GM18861 (cell line): ENCODE data around the gene SEPTIN7.
A peak's percentile ranks its signal among the peaks of the same experiment; 100 is the strongest.

ENCODE experiments used
- ATAC-seq: cut with Tn5 transposase; IDR thresholded peaks from one replicate; pipeline ENCODE4 v1.9.1; 2021; ENCODE audit not compliant: unreplicated experiment

SEPTIN7 gene

DNA sequence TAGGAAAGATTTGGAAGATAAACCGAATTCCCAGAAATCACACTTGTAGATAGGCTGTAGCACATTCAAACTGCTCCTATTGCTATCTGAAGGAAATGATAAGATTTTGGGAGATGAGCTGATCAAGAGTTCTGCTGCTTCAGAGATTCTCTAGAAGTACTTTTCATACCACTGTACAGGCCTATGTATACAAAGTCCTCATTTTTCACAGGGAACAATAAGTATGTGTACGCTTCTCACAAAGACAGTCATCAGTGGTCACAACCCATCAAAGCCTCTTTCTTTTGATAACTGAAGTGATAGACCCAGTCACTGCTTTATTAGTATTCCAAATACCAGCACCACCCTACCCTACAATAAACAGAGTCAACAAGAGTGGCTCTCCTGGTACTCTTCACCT lies 15.6 kb upstream of the SEPTIN7 start:
- ATAC-seq, result no peak

DNA sequence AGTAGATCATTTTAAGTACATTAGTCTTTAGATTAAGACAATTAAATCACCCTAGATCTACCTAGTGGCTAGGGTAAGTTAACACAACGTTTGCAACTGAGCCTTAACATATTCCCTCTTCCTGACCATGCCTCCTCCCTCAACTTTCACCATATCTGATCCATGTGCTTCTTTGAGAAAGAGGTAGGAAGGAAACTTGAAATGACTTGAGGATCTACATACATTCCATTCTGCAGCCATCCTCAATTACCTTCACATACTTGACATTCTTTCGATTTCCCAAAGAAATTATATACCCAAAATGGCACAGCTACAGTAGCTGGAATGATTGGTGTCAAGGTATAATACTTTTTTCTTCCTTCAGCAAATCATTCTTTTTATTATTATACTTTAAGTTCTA lies 12.9 kb upstream of the SEPTIN7 start:
- ATAC-seq, result no peak

DNA sequence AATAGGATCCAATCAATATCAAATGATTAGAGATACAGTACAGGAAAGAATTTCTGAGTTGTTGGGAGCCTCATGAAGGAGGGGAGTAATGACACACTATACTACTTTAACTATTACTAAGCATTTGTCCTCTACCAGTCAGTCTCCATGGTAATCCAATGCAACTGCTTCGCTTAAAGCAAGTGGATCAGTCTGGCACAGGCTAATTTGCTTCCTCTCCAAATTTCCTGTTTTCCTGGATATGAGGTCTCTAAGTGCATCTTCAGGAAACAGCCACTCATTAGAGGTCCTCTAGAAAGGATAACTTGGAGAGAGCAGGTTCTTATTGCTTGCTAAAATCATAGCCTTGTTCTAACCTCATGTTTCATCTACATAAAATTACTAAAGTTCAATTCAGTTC lies 8.4 kb upstream of the SEPTIN7 start:
- ATAC-seq, result no peak

DNA sequence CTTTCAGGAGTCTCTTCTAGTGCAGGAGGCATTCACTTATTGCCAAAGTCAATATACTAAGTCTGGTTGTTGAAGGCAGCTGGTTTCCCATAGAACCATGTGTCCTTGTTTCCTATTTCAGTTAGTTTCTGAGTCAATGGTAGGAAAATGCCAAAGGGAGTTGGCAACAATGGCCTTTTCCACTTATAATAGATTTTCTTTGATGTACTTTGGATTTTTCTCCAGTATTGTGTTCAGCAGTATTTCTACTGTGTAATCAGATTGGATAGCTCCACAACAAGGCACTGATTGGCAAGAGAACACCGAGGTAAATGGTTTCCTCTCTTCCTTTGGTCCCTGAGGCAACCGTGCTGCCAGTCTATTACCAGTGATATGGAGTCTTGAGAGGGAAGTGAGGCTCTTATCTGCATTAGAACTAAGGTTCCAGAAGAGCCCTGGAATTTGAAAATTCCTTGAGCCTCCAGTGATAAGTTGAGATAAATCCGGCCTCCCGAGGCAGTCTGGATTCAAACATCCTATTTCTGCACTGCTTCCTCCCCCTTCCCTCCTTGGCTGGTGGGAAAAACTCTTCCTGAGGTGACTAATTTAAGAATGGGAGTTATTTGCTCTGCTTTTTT lies 7.9 kb upstream of the SEPTIN7 start:
- no peak for ATAC-seq

DNA sequence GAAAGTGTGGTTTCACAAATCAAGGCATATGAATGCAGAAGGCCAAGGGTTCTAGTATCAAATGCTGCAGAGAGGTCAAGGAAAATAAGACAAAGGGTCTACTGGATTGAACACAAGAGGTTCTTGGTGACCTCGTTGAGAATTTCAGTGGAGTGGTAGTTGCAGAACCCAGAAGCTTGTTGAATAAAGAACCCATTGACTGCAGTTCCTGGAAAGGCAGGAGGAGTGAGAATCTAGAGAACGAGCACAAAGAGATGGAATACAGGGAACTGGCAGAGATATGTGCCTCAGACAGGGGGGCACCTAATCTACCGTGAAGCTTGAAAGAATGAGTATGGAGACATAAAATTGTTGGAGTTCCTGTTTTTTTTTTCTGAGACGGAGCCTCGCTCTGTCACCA lies 3.5 kb upstream of the SEPTIN7 start:
- ATAC-seq, result no peak

DNA sequence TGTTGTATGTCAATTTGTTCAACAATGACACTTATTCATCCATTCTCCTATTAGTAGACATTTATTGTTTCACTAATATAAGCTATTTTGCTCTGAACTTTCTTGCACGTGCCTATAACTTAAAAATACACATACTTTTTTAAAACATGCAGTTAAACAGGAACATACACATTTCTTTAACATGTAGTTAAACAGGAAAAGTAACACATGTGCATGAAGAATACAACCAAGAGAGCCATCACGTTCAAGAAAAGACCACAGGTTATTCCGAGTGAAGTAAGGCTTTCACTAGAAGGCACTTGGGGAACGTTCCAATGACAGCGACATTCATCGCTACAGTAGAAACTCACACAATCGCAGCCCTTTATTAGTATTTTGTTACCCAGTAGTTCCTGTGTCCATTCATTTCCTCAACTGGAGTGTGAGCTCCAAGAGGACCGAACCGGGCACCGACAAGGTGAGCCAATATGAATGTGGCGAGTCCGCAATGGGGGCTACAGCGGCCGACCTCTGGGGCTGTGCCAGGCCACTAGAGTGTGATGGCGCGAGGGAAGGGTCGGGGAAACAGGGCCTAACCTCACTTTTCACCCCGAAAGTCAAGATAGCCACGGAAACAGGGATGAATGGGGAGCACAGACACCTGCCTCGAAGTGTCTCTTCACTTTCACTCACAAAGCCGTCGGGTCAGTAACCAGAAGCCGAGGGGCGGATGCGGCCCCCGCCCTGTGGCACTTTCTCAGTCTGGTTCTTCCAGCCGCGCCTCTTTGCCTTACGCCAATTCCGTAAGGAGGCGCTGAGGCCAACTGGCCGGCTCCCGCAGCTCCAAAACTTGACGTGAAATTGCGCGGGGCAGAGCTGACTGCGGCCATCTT lies 775 bp upstream of the SEPTIN7 start:
- ATAC-seq, result peak; percentile 43

DNA sequence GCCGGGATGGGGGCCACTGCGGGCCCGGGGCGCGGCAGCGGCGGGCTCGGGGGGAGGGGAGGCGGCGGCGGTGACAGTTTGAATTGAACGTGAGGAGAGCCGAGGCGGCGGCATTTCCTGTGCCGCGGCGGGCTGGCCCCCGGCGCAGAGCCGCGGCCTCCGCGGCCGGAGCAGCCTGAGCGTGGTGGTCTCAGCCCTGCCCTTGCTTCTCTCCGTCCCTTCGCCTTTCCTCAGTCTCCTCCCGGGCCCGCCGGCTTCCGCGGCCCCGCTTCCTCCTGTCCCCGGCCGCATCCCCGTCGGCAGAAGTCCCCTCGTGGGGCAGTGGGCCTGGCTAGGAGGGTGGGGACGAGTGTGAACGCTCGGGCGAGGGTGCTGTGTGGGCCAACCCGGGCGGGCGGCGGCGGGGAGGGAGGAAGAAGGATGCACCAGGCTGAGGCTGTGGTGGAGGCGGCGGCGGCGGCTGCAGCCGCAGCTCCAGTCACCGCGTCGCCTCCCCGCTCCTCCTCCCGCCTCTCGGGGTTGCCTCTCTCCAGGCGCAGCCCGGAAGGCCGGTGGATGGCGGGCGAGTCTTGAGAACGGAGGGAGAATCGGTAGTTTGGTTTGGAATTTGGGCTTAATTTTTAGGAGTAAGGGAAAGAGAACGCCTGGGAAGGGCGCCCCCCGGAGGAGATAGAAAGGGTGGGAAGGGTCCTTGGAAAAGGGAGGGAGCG lies 690 bp downstream of the SEPTIN7 start:
- ATAC-seq, result peak; percentile 9

DNA sequence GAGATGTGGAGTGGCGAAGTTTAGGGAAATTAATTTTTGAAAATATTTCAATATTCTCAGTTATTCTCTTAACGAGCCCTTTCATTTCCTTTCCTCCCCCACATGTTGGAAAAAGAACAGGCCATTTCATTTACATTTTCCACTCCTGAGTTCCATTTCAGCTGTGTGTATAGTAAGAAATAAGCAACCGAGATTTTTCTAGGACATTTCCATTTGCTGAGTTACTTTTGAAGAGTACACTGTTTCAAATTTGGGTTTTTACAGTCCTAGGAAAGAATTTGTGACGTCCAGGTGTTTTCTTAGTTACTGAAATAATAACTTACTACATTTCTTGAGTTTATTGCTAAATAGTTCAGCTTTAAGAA lies 1.2 kb downstream of the SEPTIN7 start:
- no peak for ATAC-seq

DNA sequence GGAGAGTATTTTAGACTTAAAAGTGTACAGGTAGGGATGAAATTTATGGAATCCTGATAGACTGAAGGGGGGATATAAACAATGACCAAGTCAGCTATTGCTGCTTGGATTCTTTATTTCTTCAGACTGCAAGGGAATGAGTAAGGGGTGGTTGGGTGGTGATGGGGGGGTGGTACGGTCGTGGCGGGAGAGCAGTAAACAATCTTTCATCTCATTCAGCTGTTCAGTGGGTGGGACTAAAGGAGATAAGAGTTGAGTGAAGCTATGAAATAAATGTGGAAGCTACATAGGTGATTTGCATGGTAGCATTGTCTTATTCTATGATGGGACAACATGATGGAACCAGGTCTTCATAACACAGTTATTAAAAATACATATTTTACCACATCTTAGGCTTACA lies 1.8 kb downstream of the SEPTIN7 start:
- ATAC-seq, result no peak

DNA sequence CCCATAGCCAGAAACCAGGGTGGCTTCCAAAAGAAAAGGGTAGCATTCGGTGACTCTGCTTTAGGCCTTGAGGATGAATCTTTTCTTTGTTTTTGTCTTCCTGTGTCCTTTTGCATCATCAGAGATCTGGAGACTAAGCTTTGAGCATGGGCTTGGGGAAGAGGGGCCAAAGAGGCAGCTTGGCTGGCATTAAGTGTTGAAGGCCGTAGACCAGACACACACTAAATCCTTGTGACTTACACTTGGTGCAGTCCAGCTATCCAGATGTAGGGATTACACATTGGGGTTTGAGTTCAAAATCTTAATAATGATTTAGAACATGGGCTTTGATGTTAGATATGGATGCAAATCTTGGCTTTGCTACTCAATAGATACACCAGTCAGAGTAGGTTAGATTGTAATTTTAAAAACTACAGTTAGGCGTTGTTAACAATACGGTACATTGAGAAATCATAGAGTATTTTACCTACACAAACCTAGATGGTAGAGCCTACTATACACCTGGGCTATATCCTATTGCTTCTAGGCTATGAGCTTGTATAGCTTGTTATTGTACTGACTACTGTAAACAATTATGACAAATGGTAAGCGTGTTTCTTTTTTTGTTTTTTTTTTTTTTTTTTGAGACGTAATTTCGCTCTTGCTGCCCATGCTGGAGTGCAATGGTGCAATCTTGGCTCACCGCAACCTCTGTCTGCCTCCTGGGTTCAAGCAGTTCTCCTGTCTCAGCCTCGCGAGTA lies 3.5 kb downstream of the SEPTIN7 start:
- ATAC-seq, result no peak

DNA sequence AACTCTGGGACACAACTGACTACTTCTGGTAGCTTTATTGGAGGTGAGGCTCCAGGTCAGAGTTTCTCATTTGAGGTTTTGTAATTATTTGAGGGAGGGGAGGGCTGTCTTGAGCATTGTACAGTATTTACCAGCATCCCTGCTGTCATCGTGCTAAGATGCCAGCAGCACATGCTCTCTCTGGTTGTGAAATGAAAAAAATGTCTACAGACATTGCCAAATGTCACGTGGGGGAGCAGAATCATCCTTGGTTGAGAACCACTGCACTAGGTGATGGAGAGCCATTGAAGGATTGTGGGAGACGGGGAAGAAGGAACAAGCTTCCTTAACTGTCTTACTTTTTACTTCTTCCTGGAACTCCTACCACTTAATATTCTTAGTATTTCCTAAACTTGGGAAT lies 5.0 kb downstream of the SEPTIN7 start:
- ATAC-seq, result no peak

DNA sequence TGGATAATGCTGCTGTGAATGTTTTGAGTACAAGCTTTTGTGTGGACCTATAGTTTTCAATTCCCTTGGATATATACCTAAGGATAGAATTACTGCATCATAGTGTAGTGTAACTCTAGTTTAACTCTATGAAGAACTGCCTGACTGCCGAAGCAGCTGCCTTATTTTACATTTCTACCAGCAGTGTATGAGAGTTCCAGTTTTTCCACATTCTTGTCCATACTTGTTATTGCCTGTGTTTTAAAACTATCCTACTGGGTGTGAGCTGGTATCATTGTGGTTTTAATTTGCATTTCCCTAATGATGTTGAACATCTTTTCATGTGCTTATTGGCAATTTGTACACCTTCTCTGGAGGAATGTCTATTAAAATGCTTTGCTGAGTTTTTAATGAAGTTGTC lies 15.7 kb downstream of the SEPTIN7 start:
- no peak for ATAC-seq

DNA sequence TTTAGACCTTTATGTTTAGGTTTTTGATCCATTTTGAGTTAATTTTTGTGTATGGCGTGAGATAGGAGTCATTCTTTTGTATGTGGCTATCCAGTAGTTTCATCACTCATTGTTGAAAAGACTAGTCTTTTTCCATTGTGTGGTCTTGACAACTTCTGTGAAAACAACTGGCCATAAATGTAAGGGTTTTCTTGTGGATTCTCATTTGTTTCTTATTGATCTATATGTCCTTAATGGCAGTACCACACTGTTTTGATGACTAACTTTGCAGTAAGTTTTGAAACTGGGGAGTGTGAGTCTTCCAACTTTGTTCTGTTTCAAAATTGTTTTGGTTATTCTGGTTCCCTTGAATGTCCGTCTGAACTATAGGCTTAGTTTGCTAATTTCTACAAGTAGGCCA lies 16.3 kb downstream of the SEPTIN7 start:
- no peak for ATAC-seq

DNA sequence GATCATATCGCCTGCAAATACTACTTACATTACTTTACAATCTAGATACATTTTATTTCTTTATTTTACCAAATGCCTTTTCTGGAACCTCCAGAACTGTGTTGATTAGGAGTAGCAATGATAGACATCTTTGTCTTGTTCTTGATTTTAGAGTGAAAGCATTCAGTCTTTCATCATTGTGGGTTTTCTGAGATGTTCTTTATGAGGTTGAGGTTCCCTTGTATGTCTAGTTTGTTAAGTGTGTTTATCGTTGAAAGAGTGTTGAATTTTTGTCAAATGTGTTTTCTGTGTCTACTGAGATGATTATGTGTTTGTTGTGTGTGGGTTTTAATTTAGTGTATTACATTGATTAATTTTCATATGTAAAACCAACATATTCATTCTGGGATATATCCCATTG lies 17.1 kb downstream of the SEPTIN7 start:
- no peak for ATAC-seq

DNA sequence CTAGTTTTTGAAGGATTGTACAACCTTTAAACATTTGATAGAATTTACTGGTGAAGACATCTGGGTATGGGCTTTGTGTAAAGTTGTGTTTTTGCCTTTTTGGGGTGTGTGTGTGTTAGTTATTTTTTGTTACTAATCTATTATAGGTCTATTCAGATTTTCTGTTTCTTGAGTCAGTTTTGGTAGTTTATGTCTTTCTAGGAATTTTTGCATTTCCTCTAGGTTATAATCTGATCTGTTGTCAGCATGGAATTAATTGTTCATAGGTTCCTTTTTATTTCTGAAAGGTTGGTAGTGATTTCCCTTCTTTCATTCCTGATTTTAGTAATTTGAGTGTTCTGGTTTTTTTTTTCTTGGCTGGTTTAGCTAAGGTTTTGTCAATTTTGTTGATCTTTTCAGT lies 17.7 kb downstream of the SEPTIN7 start:
- ATAC-seq, result no peak

DNA sequence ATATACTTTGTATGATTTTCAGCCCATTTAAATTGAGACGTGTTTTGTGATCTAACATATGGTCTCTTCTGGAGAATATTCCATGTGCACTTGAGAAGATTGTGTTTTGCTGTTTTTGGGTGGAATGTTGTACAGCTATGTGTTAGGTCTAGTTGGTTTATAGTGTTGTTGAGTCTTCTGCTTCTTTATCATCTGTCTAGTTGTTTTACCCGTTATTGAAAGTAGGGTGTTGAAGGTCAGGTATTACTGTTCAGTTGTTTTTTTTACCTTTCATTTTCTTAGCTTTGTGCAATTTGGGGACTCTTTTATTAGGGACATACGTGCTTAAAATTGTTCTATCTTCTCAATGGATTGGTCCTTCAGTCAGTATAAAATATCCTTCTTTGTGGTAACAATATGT lies 18.5 kb downstream of the SEPTIN7 start:
- ATAC-seq, result no peak

DNA sequence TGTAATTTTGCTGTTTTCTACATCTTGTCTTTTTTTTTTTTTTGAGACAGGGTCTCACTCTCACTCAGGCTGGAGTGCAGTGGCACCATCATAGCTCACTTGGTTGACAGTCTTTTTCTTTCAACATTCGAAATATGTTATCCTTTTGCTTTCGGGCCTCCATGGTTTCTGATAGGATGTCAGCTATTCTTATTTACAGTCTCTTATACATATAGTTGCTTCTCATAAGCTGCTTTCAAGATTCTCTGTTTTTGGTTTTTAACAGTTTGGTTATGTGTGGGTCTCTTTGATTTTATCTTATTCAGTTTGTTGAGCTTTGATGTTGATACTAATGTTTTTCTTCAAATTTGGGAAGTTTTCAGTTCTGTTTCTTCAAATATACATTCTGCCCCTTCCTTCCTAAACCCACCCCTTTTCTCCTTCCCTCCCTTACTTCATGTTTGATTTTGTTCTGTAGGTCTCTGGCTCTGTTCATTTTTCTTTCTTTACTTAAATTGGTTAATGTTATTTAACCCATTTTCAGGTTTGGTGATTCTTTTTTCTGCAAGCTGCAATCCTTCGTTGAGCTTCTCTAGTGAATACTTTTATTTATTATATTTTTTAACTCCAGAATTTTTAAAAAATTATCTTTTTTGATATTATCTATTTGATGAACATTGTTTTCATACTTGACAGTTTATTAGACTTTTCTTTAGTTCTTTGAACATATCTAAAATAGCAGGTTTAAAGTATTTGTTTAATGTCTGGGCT lies 19.3 kb downstream of the SEPTIN7 start:
- no peak for ATAC-seq

DNA sequence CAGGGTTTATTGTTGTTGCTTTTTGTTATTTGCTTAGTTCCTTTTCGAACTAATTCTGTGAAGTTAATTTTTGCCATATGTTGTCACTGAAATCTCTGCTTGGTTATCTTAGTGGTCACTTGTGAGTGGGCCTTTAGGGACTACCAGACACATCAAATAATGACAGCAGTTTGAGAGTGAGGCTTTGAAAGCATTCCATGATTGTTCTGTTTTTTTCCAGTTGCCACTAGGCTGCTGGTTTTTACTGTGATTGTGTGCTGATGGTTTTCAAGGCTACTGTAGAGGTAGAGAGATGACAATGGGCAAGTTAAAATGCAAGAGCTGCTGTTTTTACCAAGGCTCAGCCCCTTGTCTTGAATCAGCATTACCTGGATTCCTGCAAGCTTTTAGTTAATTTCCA lies 20.0 kb downstream of the SEPTIN7 start:
- ATAC-seq, result no peak

DNA sequence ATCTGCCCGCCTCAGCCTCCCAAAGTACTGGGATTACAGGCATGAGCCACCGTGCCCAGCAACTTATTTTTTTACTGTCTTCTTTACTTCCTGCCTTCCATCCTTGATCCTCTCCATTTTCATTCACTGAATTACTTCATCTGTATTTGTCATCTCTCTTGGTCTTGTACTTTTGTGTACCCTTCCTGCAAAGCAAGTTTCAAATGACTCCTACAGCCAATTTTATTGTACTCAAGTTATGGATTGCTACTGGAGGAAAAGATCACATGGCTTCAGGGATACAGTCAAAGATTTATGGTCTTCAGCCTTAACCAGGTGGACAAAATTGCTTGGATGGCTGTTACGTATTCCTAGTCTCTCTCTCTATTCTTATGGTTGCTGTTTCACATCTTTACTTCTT lies 22.6 kb downstream of the SEPTIN7 start:
- ATAC-seq, result no peak

DNA sequence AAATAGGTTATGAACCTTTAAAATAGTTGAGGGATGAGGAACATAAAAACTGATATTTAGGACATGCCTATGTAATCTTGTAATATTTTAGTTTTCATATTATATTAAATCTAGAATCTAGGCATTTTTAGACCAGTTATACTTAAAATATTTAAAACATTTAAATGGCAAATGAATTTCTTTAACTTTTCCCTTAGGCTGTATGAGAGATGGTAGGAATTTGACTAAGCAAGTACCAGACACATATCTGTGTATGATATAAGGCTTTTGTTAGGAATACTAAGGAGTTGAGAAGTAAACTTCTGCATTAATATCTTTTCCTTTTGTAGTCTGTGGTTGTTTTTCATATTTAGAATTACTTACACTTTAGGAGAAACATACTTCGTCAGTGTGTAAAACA lies 25.1 kb downstream of the SEPTIN7 start:
- no peak for ATAC-seq

DNA sequence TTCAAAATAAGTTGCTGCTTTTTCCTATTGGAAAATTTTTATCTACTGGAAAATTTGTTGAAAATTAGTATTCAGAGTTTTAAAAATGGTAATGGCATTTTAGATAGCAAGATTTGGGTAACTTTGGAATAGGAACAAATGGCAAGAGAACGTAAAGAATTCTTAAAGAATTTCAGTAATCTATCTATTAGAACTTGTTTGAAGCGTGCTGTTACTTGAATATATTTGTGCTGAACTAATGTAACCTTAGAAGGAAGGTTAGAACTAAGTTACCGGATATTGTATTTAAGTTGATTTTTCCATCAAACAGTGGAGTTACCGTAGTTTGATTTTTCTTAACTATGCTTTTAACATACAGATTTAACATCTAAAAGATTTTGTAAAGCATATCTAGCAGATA lies 25.9 kb downstream of the SEPTIN7 start:
- ATAC-seq, result no peak
